Inferior parietal cortex (tissue), 1 donor: Measurements from ENCODE around the gene FBXL7.

ENCODE experiments used
- DNase-seq: peaks from one replicate; pipeline ENCODE4 v3.0.0-alpha.2; 2016; ENCODE audit errors: extremely low spot score

Gene FBXL7

GRCh38 chr5:15669826-15670225 lies 169.8 kb downstream of the FBXL7 start:
- no peak for DNase-seq

- DNase-seq: no peak
Observed at GRCh38 chr5:15674716-15675115, 174.7 kb downstream of the FBXL7 start.

GRCh38 chr5:15676591-15676990 lies 176.6 kb downstream of the FBXL7 start:
- no peak for DNase-seq

GRCh38 chr5:15679161-15679560 lies 179.2 kb downstream of the FBXL7 start:
- DNase-seq: no peak

- DNase-seq: no peak
Observed at GRCh38 chr5:15680455-15680854, 180.5 kb downstream of the FBXL7 start.

- DNase-seq: no peak
Observed at GRCh38 chr5:15682122-15682521, 182.1 kb downstream of the FBXL7 start.

GRCh38 chr5:15682566-15682965 lies 182.6 kb downstream of the FBXL7 start:
- no peak for DNase-seq

GRCh38 chr5:15683332-15683731 lies 183.4 kb downstream of the FBXL7 start:
- DNase-seq: no peak

GRCh38 chr5:15687401-15687800 lies 187.4 kb downstream of the FBXL7 start:
- DNase-seq: no peak

GRCh38 chr5:15689836-15690235 lies 189.9 kb downstream of the FBXL7 start:
- DNase-seq: no peak

- no peak for DNase-seq
Observed at GRCh38 chr5:15690611-15691010, 190.6 kb downstream of the FBXL7 start.

GRCh38 chr5:15691521-15691920 lies 191.5 kb downstream of the FBXL7 start:
- no peak for DNase-seq

- no peak for DNase-seq
Observed at GRCh38 chr5:15692706-15693381, 192.9 kb downstream of the FBXL7 start.

GRCh38 chr5:15693382-15693728 lies 193.4 kb downstream of the FBXL7 start:
- DNase-seq: no peak

- DNase-seq: no peak
Observed at GRCh38 chr5:15693933-15694332, 194.0 kb downstream of the FBXL7 start.

GRCh38 chr5:15694696-15695214 lies 194.8 kb downstream of the FBXL7 start:
- DNase-seq: no peak

- no peak for DNase-seq
Observed at GRCh38 chr5:15695215-15695731, 195.3 kb downstream of the FBXL7 start.

- no peak for DNase-seq
Observed at GRCh38 chr5:15700373-15700772, 200.4 kb downstream of the FBXL7 start.

GRCh38 chr5:15702102-15702501 lies 202.1 kb downstream of the FBXL7 start:
- no peak for DNase-seq

- DNase-seq: no peak
Observed at GRCh38 chr5:15703901-15704300, 203.9 kb downstream of the FBXL7 start.

- no peak for DNase-seq
Observed at GRCh38 chr5:15704397-15704947, 204.5 kb downstream of the FBXL7 start.

GRCh38 chr5:15707631-15708030 lies 207.7 kb downstream of the FBXL7 start:
- no peak for DNase-seq

- DNase-seq: no peak
Observed at GRCh38 chr5:15711892-15712291, 211.9 kb downstream of the FBXL7 start.

GRCh38 chr5:15715535-15715934 lies 215.6 kb downstream of the FBXL7 start:
- DNase-seq: no peak
